T-helper 2 cell treated with Interferon-gamma antibody and Interleukin-4, amounts not matched to agents 5 μg/mL and 100 μg/mL, for 36 hours (primary cell): ENCODE results near the gene RNF34.

Source experiments
- DNase-seq: peaks from one replicate; pipeline ENCODE4 v3.0.0; 2021; ENCODE audit warnings: low spot score
- H3K27ac Mint-ChIP-seq: one replicate; pipeline ENCODE4 v1.8.0; 2021; ENCODE audit warnings: mild to moderate bottlenecking, mixed read lengths
- H3K27me3 Mint-ChIP-seq: one replicate; pipeline ENCODE4 v1.8.0; 2021; ENCODE audit warnings: low read depth, mixed read lengths
- H3K36me3 Mint-ChIP-seq: one replicate; pipeline ENCODE4 v1.8.0; 2021; ENCODE audit warnings: low read depth, mixed read lengths
- H3K4me1 Mint-ChIP-seq: one replicate; pipeline ENCODE4 v1.8.0; 2021; ENCODE audit warnings: low read depth, mixed read lengths
- H3K4me3 Mint-ChIP-seq: one replicate; pipeline ENCODE4 v1.8.0; 2022; ENCODE audit warnings: mild to moderate bottlenecking, moderate library complexity, mixed read lengths
- H3K9me3 Mint-ChIP-seq: one replicate; pipeline ENCODE4 v1.8.0; 2021; ENCODE audit warnings: mixed read lengths

The RNF34 gene

DNA sequence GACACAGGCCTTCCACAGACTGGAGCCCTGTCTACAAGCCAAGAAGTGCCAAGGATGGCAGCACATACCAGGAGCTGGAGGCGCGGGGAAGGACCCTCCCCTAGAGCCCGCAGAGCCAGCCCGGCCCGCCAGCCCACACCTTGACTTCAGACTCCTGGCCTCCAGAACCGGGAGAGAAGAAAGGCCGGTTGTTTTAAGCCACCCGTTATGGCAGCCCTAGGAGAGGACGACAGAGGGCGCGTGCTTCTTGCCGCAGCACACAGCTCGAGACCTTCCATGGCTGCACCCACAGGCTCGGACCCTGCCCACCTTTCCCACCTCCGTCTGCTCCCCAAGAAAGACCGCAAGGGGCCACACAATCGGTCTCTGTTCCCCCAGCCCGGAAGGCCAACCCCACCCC is 53.7 kb downstream of the RNF34 start:
- Mint-ChIP-seq H3K9me3 (no peaks in the 10 kb centered on the region), H3K4me3 (no peak overlapping the region), H3K27ac (no peak overlapping the region), H3K36me3 (peaks cover 8% of the 10 kb centered on the region), H3K27me3 (no peaks in the 10 kb centered on the region), H3K4me1 (peaks cover 14% of the 10 kb centered on the region)
- no peak for DNase-seq

GRCh38 chr12:121454921-121455320 is 55.0 kb downstream of the RNF34 start:
- no peak for DNase-seq
- H3K9me3 Mint-ChIP-seq = no peaks in the 10 kb centered on the region
- H3K36me3 Mint-ChIP-seq = peaks cover 7% of the 10 kb centered on the region
- H3K27ac Mint-ChIP-seq = no peak overlapping the region
- no peak overlapping the region for H3K4me3 Mint-ChIP-seq
- H3K4me1 Mint-ChIP-seq = peaks cover 16% of the 10 kb centered on the region
- no peaks in the 10 kb centered on the region for H3K27me3 Mint-ChIP-seq

DNA sequence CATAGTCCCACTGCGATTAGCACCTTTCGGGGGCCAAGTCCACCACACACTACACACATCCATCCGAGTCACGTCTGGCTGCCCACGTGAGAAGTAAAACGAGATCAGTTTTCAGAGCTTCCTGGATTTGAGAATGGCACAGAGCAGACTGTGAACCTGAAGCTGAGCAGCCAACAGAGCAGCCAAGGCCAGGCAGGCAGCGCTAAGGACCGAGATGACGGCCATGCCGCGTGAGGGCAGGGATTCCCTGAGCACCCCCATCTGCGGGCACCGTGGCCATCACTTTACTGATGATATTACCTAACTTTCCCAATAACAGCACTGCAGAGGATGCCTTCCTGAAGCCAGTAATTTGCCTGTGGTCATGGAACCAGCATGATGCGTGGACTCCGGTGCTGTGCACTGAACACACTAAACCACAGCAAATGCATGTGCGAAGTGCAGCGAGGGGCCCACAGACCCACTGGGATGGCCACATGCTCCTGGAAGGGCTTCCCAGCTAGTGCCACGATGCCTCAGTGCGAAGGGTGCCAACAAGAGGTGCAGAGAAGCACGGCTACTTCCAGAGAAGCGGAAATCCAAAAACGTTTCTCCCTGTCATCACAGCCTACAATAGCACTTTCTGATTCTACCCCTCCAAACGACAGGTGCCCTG is 56.0 kb downstream of the RNF34 start:
- Mint-ChIP-seq H3K27me3 (no peaks in the 10 kb centered on the region), H3K4me3 (no peak overlapping the region), H3K27ac (no peak overlapping the region), H3K36me3 (peaks cover 7% of the 10 kb centered on the region), H3K9me3 (no peaks in the 10 kb centered on the region), H3K4me1 (peaks cover 19% of the 10 kb centered on the region)
- DNase-seq = no peak

GRCh38 chr12:121456551-121456950 is 56.6 kb downstream of the RNF34 start:
- DNase-seq = no peak
- Mint-ChIP-seq H3K4me1 (peaks cover 24% of the 10 kb centered on the region), H3K27me3 (no peaks in the 10 kb centered on the region)

DNA sequence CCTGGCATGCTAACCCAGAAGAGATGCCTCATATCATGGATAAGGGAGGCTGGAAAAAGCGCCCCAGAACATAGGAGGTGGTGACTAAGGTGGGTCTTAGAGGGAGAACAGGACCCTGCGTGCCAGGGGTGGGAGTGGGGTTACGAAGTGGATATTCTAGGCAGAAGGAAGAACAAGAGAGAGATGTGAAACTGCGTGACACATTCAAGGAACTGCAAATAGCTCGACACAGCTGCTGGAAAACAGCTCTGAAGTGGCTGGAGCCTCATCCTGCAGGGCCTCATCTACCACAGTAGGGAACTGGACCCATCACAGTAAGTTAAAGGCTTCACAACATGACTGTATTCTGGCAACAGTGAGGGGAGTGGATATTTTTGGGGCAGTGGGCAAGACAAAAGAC is 61.1 kb downstream of the RNF34 start:
- H3K27ac Mint-ChIP-seq = no peak overlapping the region

More at GRCh38 chr12:121456551-121456950, 56.6 kb downstream of the RNF34 start:
- Mint-ChIP-seq H3K9me3 (no peaks in the 10 kb centered on the region), H3K36me3 (peaks cover 10% of the 10 kb centered on the region), H3K4me3 (no peak overlapping the region), H3K27ac (no peak overlapping the region)

DNA sequence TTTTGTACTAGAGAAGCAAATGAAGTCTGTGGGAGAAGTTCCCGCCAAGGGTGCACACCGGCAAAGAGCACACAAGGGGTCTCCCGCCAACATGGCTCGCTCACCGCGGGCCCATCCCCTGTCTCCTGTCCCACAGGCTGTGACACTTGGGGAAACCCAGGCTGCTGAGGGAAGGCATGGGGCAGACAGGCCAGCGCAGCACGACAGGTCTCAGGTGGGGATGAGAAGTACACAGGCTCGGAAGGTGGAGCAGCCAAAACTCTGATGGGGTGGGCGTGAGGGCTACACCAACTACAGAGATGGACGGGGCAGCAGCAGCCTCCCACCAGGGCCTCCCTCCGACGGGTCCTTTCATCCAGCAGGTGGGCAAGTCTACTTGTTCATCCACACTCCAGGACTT is 64.4 kb downstream of the RNF34 start:
- H3K36me3 Mint-ChIP-seq = peaks cover 14% of the 10 kb centered on the region
- H3K4me3 Mint-ChIP-seq = peak overlapping the region; percentile 84
- H3K4me1 Mint-ChIP-seq = peaks cover 36% of the 10 kb centered on the region
- H3K9me3 Mint-ChIP-seq = no peaks in the 10 kb centered on the region
- no peak overlapping the region for H3K27ac Mint-ChIP-seq
- DNase-seq = no peak
- H3K27me3 Mint-ChIP-seq = no peaks in the 10 kb centered on the region

More for the DNA sequence above, 61.1 kb downstream of the RNF34 start:
- H3K9me3 Mint-ChIP-seq = no peaks in the 10 kb centered on the region
- H3K4me1 Mint-ChIP-seq = peaks cover 30% of the 10 kb centered on the region
- no peaks in the 10 kb centered on the region for H3K27me3 Mint-ChIP-seq
- peaks cover 17% of the 10 kb centered on the region for H3K36me3 Mint-ChIP-seq
- no peak for DNase-seq
- H3K4me3 Mint-ChIP-seq = no peak overlapping the region

- H3K4me1 Mint-ChIP-seq = peaks cover 31% of the 10 kb centered on the region
- peaks cover 11% of the 10 kb centered on the region for H3K36me3 Mint-ChIP-seq
- H3K27me3 Mint-ChIP-seq = no peaks in the 10 kb centered on the region
- peak overlapping the region; percentile 84 for H3K27ac Mint-ChIP-seq
- no peaks in the 10 kb centered on the region for H3K9me3 Mint-ChIP-seq
- peak; percentile 37 for DNase-seq
- H3K4me3 Mint-ChIP-seq = peak overlapping the region; percentile 84
These were observed 66.2 kb downstream of the RNF34 start for GRCh38 chr12:121465921-121466793.

DNA sequence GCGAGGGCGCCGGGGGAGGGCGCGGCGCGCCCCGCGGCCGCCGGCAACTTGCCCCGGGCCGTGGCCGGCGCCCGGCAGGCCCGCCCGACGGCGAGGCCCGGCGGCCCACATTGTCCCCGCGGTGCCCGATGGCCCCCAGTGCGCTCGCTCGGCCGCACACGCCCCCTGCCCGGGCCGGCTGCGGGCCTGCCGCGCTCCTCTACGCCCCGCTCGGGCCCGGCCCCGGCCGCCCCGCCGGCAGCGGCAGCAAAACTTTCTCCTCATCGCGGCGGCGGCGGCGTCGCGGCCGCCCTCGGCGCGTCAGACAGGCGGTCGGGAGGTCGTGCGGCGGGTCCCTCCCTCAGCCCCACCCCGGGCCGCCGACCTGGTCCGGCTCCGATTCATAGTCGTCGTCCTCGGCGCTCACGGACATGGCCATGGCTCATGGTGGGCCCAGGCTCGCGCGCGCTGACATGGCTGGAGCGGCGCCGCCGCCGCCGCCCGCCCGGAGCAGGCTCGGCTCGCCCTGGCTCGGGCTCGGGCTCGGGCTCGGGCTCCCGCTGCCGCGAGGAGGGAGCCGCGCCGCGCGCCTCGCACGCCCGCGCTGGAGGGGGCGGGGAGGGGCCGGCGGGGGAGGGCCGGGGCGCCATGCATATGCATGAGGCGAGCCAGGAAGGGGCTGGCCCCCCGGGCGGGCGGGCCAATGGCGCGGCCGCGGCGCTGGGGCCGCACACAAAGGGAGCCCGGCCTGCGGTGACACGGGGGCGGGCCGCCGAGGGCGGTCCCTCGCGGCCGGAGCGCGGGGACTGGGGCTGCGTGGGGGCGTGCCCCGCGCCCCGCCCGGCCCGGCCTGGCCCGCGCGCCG is 67.1 kb downstream of the RNF34 start:
- peaks cover 8% of the 10 kb centered on the region for H3K36me3 Mint-ChIP-seq
- no peak overlapping the region for H3K27ac Mint-ChIP-seq
- H3K27me3 Mint-ChIP-seq = no peaks in the 10 kb centered on the region
- DNase-seq = peak; percentile 93
- H3K4me1 Mint-ChIP-seq = peaks cover 23% of the 10 kb centered on the region
- no peaks in the 10 kb centered on the region for H3K9me3 Mint-ChIP-seq
- H3K4me3 Mint-ChIP-seq = no peak overlapping the region

DNA sequence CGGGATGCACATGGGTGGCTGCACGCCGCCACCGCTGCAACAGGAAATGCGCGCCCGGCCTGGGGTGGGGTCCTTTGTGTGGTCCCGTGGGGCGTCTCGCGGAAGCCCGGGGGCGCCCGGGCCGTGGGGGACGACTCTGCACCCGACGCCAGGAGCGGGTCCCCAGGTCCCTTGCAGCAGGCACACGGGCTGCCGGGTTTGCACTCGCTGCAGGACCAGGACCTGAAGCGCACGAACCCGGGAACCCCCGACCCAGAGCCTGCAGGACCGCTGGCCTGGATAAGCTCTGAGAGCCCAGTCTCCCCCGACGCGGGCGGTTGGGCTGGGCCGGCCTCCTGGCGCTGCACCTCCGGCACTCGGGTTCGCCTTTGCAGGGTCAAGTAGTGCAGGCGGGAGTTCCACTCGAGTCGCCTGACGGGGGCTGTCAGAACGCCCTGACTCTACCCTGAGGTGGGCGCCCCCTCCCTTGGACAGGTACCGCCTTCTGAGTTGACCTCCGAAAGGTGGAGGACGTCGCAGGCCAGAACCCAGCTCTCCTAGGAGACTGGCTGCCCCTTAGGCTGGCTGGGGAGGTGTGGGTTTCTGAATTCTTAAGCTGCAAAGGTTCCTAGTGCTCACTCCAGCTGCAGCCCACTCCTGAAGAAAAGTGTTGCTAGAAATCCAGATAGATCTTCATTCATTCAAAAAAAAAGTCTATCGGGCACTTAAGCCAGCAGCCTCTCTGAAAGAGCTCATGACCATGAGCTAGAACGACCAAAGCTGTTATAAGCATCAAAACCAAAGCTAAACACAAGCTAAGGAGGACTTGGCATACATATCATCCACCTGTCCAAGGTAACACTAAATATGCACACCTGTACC is 68.0 kb downstream of the RNF34 start:
- H3K9me3 Mint-ChIP-seq = no peaks in the 10 kb centered on the region
- H3K4me1 Mint-ChIP-seq = peaks cover 22% of the 10 kb centered on the region
- no peaks in the 10 kb centered on the region for H3K27me3 Mint-ChIP-seq
- H3K4me3 Mint-ChIP-seq = peak overlapping the region; percentile 29
- DNase-seq = no peak
- no peak overlapping the region for H3K27ac Mint-ChIP-seq
- H3K36me3 Mint-ChIP-seq = peaks cover 8% of the 10 kb centered on the region

- no peak overlapping the region for H3K4me3 Mint-ChIP-seq
These were observed 68.5 kb downstream of the RNF34 start for GRCh38 chr12:121468499-121468801.

DNA sequence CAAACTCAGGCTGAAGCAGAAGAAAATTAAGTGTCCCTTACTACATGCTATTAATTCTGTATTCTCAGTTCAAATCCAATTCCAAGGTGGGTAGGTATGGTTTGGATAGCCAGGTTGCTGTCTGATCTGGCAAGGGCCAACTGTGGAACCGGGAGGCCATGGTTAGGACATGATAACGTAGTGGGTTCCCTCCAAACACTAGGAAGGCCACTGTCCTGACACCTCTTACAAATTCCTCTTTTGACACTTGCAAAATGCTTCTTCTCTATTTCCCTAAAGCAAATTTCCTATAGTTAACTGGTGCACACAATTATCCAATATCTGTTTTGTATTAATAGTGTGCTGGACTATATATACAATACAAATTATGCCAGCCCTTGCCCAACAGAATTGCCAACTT is 70.8 kb downstream of the RNF34 start:
- Mint-ChIP-seq H3K4me3 (no peak overlapping the region), H3K4me1 (peaks cover 13% of the 10 kb centered on the region), H3K36me3 (no peaks in the 10 kb centered on the region), H3K9me3 (no peaks in the 10 kb centered on the region), H3K27me3 (no peaks in the 10 kb centered on the region), H3K27ac (no peak overlapping the region)
- DNase-seq = no peak

More at GRCh38 chr12:121468499-121468801, 68.5 kb downstream of the RNF34 start:
- peaks cover 22% of the 10 kb centered on the region for H3K4me1 Mint-ChIP-seq
- H3K27me3 Mint-ChIP-seq = no peaks in the 10 kb centered on the region
- no peak for DNase-seq
- peaks cover 8% of the 10 kb centered on the region for H3K36me3 Mint-ChIP-seq
- H3K9me3 Mint-ChIP-seq = no peaks in the 10 kb centered on the region
- H3K27ac Mint-ChIP-seq = no peak overlapping the region

- no peaks in the 10 kb centered on the region for H3K9me3 Mint-ChIP-seq
- DNase-seq = no peak
- no peaks in the 10 kb centered on the region for H3K36me3 Mint-ChIP-seq
- no peaks in the 10 kb centered on the region for H3K27me3 Mint-ChIP-seq
- no peak overlapping the region for H3K4me3 Mint-ChIP-seq
- no peak overlapping the region for H3K27ac Mint-ChIP-seq
- H3K4me1 Mint-ChIP-seq = peaks cover 8% of the 10 kb centered on the region
These were observed 72.4 kb downstream of the RNF34 start for GRCh38 chr12:121472150-121472905.
